Natural killer cell treated with Interleukin-12 subunit alpha and Interleukin-12 subunit beta and Interleukin-15 and Interleukin-18, amount 100 ng/mL, for 72 hours (primary cell): ENCODE results near the gene RBM47. TPM values are rescaled to one million over a fixed set of nuclear protein-coding genes. Genes with fewer than 3 reads are reported as not detected.
"Not testable (repeated sequence)": the region's sequence is repeated elsewhere in the genome, so short reads cannot be mapped to it uniquely, and the experiment has no call there.

Experiments used
- ATAC-seq, 2 donors: fragments of 150-1000 bp; cut with Tn5 transposase in 1 of 2; sonication (Bioruptor Pico), chemical (Tn5 transposase) in 1 of 2; 2 replicates each; pipeline ENCODE4 v1.10.0; 2021
- DNase-seq: peaks from one replicate; pipeline ENCODE4 v3.0.0; 2022; ENCODE audit warnings: low spot score
- H3K27ac Mint-ChIP-seq, 2 donors: 1 replicate in 1 of 2; 2 replicates in 1 of 2; pipeline ENCODE4 v1.8.0; 2022; ENCODE audit warnings: mixed read lengths in 2 of 2, mild to moderate bottlenecking in 1 of 2, moderate library complexity in 1 of 2
- H3K27me3 Mint-ChIP-seq, 2 donors: 1 replicate in 1 of 2; 2 replicates in 1 of 2; pipeline ENCODE4 v1.8.0; 2022; ENCODE audit warnings: mixed read lengths in 2 of 2
- H3K36me3 Mint-ChIP-seq: one replicate; pipeline ENCODE4 v1.8.0; 2022; ENCODE audit warnings: mixed read lengths
- H3K4me1 Mint-ChIP-seq, 2 donors: 1 replicate in 1 of 2; 2 replicates in 1 of 2; pipeline ENCODE4 v1.8.0; 2022; ENCODE audit warnings: low read depth in 2 of 2, mixed read lengths in 2 of 2, mild to moderate bottlenecking in 1 of 2
- H3K4me3 Mint-ChIP-seq: one replicate; pipeline ENCODE4 v1.8.0; 2022; ENCODE audit warnings: mixed read lengths
- H3K9me3 Mint-ChIP-seq: 2 replicates; pipeline ENCODE4 v1.8.0; 2022; ENCODE audit warnings: mixed read lengths
- total RNA-seq, 2 donors: library from RNA; stranded (reverse); gene quantifications; one replicate each; pipeline ENCODE4 v1.2.3, GENCODE V29; 2022

The RBM47 gene
- total RNA-seq, 2 donors from 2014 or later, result 8.5 to 15.4 TPM

DNA sequence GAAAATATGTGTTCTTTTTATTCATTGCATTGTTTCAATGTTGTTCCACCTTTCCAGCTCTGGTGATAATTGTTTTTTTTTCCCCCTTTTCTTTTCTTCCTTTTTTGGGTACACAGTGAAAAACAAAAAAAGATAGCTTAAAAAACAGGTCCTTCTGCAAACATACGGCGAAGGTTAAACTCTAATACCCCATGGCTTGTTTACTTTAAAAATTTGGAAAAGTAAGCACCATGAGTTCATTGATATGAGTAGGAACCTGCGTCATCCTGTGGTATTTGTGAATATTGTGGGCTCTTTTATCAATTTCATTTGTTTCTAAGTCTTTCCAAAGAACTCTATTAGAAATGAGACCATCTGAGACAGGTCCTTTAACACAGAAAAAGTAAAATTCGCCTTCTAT, 171.0 kb downstream of the RBM47 start:
- DNase-seq (no peak), ATAC-seq (no peak)
- H3K9me3 Mint-ChIP-seq, result no peaks in the 10 kb centered on the region
- no peaks in the 10 kb centered on the region for H3K36me3 Mint-ChIP-seq
- peaks cover 3 to 11% of the 10 kb centered on the region in 2 donors for H3K27me3 Mint-ChIP-seq
- no peak overlapping the region for H3K27ac Mint-ChIP-seq
- no peak overlapping the region for H3K4me3 Mint-ChIP-seq
- H3K4me1 Mint-ChIP-seq, result no peaks in the 10 kb centered on the region

DNA sequence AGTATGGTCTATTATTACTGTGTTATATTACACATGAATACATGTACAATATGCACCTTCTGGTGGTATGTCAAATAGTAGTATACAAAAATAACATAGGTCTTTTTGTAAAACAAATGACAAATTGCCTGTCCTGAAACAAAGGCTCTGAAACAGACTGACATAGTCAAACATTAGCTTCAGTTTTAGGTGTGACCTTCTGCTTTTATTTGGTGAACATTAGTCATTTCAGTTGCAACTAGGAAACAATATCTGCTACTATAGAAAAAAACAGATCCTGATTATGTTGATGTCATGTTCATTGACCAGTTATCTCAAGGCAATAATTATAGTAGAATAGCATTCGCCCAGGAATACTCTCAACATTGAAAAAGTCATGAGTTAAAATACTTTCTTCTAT, 171.6 kb downstream of the RBM47 start:
- Mint-ChIP-seq H3K27ac (no peak overlapping the region), H3K27me3 (peaks cover 3 to 10% of the 10 kb centered on the region in 2 donors), H3K4me1 (no peaks in the 10 kb centered on the region), H3K36me3 (no peaks in the 10 kb centered on the region), H3K9me3 (no peaks in the 10 kb centered on the region), H3K4me3 (no peak overlapping the region)
- DNase-seq (no peak), ATAC-seq (no peak)

DNA sequence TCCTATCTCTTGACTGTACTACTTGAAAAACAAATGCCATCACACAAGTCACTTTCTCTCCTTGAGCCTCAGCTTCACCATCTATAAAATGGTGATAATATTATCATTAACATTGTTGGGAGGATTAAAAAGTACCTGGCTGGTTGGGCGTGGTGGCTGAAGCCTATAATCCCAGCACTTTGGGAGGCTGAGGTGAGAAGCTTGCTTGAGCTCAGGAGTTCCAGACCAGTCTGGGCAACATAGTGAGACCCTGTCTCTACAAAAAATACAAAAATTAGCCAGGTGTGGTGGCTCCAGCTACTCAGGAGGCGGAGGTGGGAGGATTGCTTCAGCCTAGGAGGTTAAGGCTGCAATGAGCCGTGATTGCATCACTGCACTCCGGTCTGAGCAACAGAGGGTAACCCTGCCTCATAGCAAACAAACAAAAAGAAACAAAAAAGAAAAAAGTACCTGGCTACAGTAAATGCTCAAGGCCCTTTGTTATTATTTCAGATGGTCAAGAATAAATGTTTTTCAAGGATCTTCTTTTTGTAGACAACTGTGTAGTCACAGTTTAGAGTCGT, 174.2 kb downstream of the RBM47 start:
- no peaks in the 10 kb centered on the region for H3K9me3 Mint-ChIP-seq
- H3K27me3 Mint-ChIP-seq, result no peaks in the 10 kb centered on the region
- H3K4me3 Mint-ChIP-seq, result no peak overlapping the region
- peak in 1 of 2 donors; percentile 51 for ATAC-seq
- H3K27ac Mint-ChIP-seq, result no peak overlapping the region
- no peak for DNase-seq
- peaks cover 9 to 12% of the 10 kb centered on the region in 2 donors for H3K4me1 Mint-ChIP-seq
- no peaks in the 10 kb centered on the region for H3K36me3 Mint-ChIP-seq

DNA sequence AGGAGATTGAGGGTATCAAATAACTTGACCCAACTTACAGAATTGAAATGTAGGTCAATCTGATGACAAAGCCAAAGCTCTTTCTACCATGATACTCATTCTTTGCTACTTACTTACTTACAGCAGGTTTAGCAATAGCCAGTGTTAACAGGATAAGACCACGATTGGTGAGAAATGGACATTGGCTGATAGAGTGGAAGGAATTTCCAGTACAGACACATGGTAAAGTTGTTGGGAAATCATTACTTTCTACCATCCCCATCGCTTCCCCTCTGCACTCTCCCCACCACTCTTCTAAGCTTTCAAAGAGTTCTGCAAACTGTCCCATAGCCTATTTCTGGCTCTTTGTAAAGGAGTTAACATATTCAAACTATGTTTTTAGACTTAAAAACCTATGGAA, 174.8 kb downstream of the RBM47 start:
- Mint-ChIP-seq H3K36me3 (no peaks in the 10 kb centered on the region), H3K4me1 (peaks cover 9 to 12% of the 10 kb centered on the region in 2 donors)
- no peak for DNase-seq

DNA sequence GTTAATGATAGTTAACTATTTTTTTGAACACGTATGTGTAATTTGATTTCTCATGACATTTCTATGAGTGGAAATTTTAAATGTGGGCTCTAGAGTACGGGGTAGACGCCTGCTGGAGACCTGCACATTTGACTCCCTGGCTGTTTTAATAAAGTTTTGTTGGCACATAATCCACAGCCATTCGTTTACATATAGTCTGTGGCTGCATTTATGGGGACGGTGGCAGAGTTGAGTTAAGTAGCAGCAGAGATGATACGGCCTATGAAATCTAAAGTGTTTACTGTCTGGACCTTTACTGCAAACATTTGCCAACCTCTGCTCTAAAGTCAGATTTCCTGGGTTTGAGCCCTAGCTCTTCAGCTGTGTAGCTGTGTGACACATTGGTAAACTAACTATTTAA, 175.8 kb downstream of the RBM47 start:
- H3K36me3 Mint-ChIP-seq, result no peaks in the 10 kb centered on the region
- H3K27ac Mint-ChIP-seq, result no peak overlapping the region
- no peaks in the 10 kb centered on the region for H3K27me3 Mint-ChIP-seq
- peaks cover 9 to 12% of the 10 kb centered on the region in 2 donors for H3K4me1 Mint-ChIP-seq
- H3K4me3 Mint-ChIP-seq, result no peak overlapping the region
- DNase-seq, result no peak
- no peaks in the 10 kb centered on the region for H3K9me3 Mint-ChIP-seq
- no peak for ATAC-seq

More for the DNA sequence above, 174.8 kb downstream of the RBM47 start:
- Mint-ChIP-seq H3K4me3 (no peak overlapping the region), H3K9me3 (no peaks in the 10 kb centered on the region), H3K27ac (no peak overlapping the region), H3K27me3 (no peaks in the 10 kb centered on the region)
- peak in 1 of 2 donors; percentile 44 for ATAC-seq

DNA sequence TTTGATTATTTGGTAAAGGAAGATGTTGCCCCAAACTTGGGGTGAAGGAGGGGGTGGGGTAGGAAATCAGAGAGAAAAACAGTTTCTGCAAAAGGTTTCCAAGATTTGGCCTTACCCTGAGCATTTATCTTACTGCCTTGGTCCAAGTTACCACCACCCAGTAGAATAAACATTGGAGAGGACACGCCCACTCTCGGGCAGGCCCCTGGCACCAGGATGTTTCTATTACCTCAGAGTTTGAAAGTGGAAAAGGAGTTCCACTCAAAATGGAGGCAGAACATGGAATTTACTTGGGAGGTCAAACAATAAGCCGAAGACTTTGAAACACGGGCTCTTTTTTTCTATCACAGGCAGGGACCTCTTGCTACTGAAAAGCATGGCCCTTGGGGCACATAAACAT, 180.8 kb downstream of the RBM47 start:
- Mint-ChIP-seq H3K36me3 (no peaks in the 10 kb centered on the region), H3K27me3 (no peaks in the 10 kb centered on the region), H3K27ac (no peak overlapping the region), H3K4me3 (no peak overlapping the region), H3K4me1 (peaks cover 9 to 12% of the 10 kb centered on the region in 2 donors), H3K9me3 (no peaks in the 10 kb centered on the region)
- ATAC-seq (no peak), DNase-seq (no peak)

DNA sequence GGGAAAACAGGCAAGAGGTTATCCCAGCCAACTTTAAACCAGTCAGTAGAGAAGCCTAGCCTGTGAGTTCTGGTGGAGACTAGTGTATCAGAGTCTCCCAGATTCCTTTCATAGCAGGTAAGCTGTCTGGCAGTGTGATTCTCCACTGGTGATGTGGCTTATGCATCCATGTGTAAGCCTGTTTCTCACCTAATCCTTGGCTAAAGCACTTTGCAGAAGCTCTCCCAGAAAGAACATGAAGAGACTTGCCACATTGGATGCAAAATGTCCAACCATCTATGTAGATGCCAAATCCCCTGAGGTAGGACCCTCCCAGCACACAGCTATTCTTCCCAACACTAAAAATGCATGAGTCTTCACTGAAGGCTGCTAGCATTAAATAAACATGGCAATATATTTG, 182.8 kb downstream of the RBM47 start:
- no peak overlapping the region for H3K4me3 Mint-ChIP-seq
- peaks cover 5 to 6% of the 10 kb centered on the region in 2 donors for H3K4me1 Mint-ChIP-seq
- DNase-seq (no peak), ATAC-seq (no peak)
- H3K36me3 Mint-ChIP-seq, result no peaks in the 10 kb centered on the region
- no peak overlapping the region for H3K27ac Mint-ChIP-seq
- H3K9me3 Mint-ChIP-seq, result no peaks in the 10 kb centered on the region
- no peaks in the 10 kb centered on the region for H3K27me3 Mint-ChIP-seq

DNA sequence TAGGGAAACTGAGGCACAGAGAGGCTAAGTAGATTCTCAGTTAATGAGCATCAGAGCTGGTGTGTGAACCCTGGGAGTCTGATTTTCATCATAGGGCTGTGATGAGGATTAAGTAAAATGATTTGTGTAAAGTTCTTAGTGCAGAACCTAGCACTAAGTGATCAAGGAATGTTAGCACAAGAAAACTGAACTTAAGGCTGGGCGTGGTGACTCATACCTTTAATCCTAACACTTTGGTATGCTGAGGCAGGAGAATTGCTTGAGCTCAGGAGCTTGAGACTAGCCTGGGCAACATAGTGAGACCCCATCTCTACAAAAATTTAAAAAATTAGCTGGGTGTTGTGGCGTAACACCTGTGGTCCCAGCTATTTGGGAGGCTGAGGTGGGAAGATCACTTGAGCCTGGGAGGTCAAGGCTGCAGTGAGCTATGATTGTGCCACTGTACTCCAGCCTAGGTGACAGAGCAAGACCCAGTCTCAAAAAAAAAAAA, 183.4 kb downstream of the RBM47 start:
- H3K27me3 Mint-ChIP-seq, H3K4me1 Mint-ChIP-seq, H3K9me3 Mint-ChIP-seq, H3K4me3 Mint-ChIP-seq, H3K27ac Mint-ChIP-seq, H3K36me3 Mint-ChIP-seq, DNase-seq, ATAC-seq: not testable (repeated sequence)

DNA sequence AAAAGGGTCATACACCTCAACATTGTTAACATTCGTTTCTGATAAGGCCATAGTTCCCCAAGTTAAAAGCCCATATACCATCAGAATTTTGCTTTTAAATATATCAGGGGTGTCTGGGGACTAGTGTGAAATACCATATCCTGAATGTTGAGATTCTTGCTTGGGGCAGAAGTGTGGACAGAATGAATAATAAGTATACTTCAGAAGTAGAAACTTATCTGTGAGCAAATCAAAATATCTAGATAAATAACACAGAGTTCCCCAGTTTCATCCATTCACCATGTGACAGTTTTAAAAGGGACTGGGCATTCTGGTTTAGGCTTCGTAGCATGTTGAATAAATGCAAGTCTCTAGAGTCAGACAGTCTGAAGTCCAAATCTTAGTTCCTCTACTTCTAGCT, 184.0 kb downstream of the RBM47 start:
- Mint-ChIP-seq H3K4me3 (no peak overlapping the region), H3K9me3 (no peaks in the 10 kb centered on the region)

DNA sequence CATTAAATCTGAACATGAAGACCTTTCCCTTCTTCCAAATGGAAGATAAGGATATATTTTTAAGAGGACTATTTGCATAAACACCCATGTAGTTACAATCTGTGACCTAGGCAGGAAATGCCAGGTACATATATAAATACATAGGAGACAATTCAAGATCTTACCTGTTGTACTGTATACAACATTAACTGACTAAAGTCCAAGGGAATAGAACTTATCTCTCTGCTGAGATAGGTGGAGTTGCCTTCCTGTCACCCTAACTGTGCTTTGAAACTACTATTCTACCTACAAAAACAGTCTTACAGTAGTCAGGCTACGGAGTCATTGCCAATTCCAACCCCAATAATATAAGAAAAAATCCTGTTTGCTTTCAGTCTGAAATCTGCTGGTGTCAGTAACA, 188.2 kb downstream of the RBM47 start:
- Mint-ChIP-seq H3K9me3 (no peaks in the 10 kb centered on the region), H3K4me3 (no peak overlapping the region), H3K27me3 (peaks cover 0 to 5% of the 10 kb centered on the region in 2 donors), H3K4me1 (peaks cover 0 to 3% of the 10 kb centered on the region in 2 donors), H3K36me3 (no peaks in the 10 kb centered on the region), H3K27ac (no peak overlapping the region)
- DNase-seq (no peak), ATAC-seq (no peak)

More for the DNA sequence above, 184.0 kb downstream of the RBM47 start:
- Mint-ChIP-seq H3K27me3 (no peaks in the 10 kb centered on the region), H3K4me1 (peaks cover 0 to 3% of the 10 kb centered on the region in 2 donors), H3K36me3 (no peaks in the 10 kb centered on the region), H3K27ac (no peak overlapping the region)
- DNase-seq (no peak), ATAC-seq (no peak)

DNA sequence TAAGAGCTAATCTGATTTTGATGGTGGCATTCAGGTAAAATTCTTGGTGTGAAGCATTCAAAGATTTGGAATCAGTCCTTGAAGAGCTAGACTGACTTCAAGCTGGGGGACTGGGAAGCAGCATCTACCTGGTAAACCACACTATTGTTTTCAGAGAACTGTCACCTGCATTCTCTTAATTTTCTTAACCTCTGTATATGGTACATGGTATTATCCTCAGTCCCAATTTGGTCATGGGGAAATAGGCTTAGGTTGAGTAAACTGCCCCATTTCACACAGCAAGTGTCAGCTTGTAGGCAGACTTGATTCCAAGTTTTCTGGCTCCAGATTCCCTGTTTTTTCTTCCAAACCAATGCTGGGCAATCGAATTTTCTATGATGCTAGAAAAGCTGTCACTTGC, 190.1 kb downstream of the RBM47 start:
- H3K9me3 Mint-ChIP-seq, result no peaks in the 10 kb centered on the region
- no peak overlapping the region for H3K27ac Mint-ChIP-seq
- H3K4me1 Mint-ChIP-seq, result peaks cover 0 to 3% of the 10 kb centered on the region in 2 donors

DNA sequence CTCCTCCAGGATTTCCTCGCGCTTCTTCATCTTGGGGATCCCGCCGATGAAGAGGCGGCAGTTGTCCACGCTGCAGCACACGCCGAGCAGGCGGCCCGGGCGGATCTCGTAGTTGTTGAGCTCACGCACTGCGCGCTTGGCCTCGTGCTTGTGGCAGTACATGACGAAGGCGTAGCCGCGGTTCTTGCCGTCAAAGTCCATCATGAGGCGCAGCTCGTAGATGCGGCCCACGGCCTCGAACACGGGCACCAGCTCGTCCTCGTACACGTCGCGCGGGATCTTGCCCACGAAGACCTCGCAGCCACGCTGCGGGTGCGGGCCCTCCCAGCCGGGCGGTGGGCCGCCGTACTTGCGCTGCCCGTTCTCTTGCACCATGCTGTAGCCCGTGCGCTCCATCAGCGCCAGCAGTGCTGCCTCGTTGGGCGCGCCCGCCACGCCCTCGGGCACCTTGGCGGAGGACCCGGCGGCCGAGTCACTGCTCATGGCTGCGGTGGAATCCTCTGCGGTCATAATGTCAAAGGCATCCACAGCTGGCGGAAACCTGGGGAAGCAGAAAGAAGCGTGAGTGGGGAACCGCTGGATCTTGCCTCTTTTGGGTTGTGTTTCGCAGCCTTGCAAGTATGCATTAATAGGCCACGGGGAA, 191.2 kb downstream of the RBM47 start:
- peaks cover 0 to 5% of the 10 kb centered on the region in 2 donors for H3K27me3 Mint-ChIP-seq
- H3K4me3 Mint-ChIP-seq, result no peak overlapping the region
- no peaks in the 10 kb centered on the region for H3K36me3 Mint-ChIP-seq
- DNase-seq (no peak), ATAC-seq (no peak)
- H3K27ac Mint-ChIP-seq, result no peak overlapping the region
- no peaks in the 10 kb centered on the region for H3K9me3 Mint-ChIP-seq
- peaks cover 3 to 6% of the 10 kb centered on the region in 2 donors for H3K4me1 Mint-ChIP-seq

More for the DNA sequence above, 190.1 kb downstream of the RBM47 start:
- Mint-ChIP-seq H3K36me3 (no peaks in the 10 kb centered on the region), H3K27me3 (peaks cover 0 to 5% of the 10 kb centered on the region in 2 donors), H3K4me3 (no peak overlapping the region)
- DNase-seq (no peak), ATAC-seq (no peak)

DNA sequence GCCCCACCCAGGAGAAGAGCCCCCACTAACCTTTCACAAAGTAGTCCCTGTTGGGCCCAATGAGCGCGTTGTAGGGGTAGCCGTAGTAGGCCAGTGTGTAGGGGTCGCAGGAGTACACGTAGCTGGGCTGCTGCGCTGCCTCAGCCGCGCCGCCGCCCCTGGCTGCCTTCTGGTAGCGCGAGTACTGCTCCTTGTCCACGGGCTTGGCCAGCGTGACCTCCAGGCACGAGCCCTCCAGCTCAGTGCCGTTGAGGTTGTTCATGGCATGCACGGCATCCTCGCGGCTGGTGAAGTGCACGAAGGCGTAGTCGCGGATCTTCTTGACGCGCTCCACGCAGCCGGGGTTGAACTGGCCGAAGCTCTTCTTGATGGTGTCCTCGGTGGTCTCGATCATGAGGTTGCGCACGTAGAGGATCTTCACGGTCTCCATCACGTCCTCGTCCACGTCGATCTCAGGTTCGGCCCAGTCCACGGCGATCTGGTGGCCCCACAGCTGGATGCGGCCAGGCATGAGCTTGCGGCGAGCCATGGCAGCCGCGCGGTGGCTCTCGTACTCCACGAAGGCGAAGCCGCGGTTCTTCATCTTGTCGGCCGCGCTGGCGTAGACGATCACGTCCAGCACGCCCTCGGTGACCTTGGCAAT, 191.8 kb downstream of the RBM47 start:
- DNase-seq (no peak), ATAC-seq (peak in 1 of 2 donors; percentile 33)
- H3K36me3 Mint-ChIP-seq, result no peaks in the 10 kb centered on the region
- no peaks in the 10 kb centered on the region for H3K9me3 Mint-ChIP-seq
- H3K27me3 Mint-ChIP-seq, result peaks cover 0 to 5% of the 10 kb centered on the region in 2 donors
- H3K4me3 Mint-ChIP-seq, result no peak overlapping the region
- peaks cover 8% of the 10 kb centered on the region in 2 donors for H3K4me1 Mint-ChIP-seq
- H3K27ac Mint-ChIP-seq, result no peak overlapping the region

DNA sequence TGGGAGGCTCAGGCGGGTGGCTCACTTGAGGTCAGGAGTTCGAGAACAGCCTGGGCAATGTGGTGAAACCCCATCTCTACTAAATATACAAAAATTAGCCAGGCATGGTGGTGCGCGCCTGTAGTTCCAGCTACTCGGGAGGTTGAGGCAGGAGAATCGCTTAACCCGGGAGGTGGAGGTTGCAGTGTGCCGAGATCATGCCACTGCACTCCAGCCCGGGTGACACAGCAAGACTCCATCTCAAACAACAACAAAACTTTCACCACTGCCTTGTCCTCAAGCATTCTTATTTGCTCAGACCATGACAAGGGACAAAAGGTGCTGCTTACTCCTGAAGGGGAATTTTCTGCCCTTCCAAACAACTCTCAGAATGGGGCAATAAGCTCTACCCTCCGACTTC, 194.4 kb downstream of the RBM47 start:
- H3K27ac Mint-ChIP-seq, H3K27me3 Mint-ChIP-seq, ATAC-seq, H3K9me3 Mint-ChIP-seq, DNase-seq, H3K36me3 Mint-ChIP-seq, H3K4me3 Mint-ChIP-seq: not testable (repeated sequence)
- peaks cover 8 to 11% of the 10 kb centered on the region in 2 donors for H3K4me1 Mint-ChIP-seq
